Left lobe of liver (tissue), 2 donors: Measurements from ENCODE around the gene SHMT2. TPM values are rescaled to one million over a fixed set of nuclear protein-coding genes. Genes with fewer than 3 reads are reported as not detected.
A peak's percentile ranks its signal among the peaks of the same experiment; 100 is the strongest.

Source experiments
- ATAC-seq: fragments of 200-7000 bp; cut with Tn5 transposase; one replicate; pipeline ENCODE4 v1.9.1; 2020; ENCODE audit warnings: mild to moderate bottlenecking, moderate library complexity
- DNase-seq: peaks from one replicate; pipeline ENCODE4 v3.0.0-alpha.2; 2020; ENCODE audit warnings: low spot score
- total RNA-seq: library from RNA; stranded (reverse); gene quantifications from one replicate; pipeline ENCODE4 v1.2.1, GENCODE V29; 2021
- donor health status: DM: no; HTN: no; CAD: no; lungs with moderate emphysema.
- donor health status: DM: no; HTN: yes; CAD: no.

Gene SHMT2
- total RNA-seq, 1 donor from 2014 or later, result 242 TPM

- DNase-seq (peak; percentile 81), ATAC-seq (peak; percentile 73)
Measured at GRCh38 chr12:57213058-57213715, 16.3 kb upstream of the SHMT2 start.

GRCh38 chr12:57213763-57214397, 15.6 kb upstream of the SHMT2 start:
- DNase-seq (no peak), ATAC-seq (no peak)

GRCh38 chr12:57214398-57214781, 15.1 kb upstream of the SHMT2 start:
- peak; percentile 55 for ATAC-seq
- no peak for DNase-seq

GRCh38 chr12:57215065-57215464, 14.4 kb upstream of the SHMT2 start:
- ATAC-seq (no peak), DNase-seq (no peak)

- DNase-seq, result no peak
- peak; percentile 5 for ATAC-seq
Measured at GRCh38 chr12:57215668-57216013, 13.9 kb upstream of the SHMT2 start.

GRCh38 chr12:57216014-57216911, 13.2 kb upstream of the SHMT2 start, which contains the start of gene NXPH4:
NXPH4 (plus strand) TSS chr12:57216794; CDS start chr12:57216970, 176 bp downstream.
- ATAC-seq (peak; percentile 23), DNase-seq (no peak)

GRCh38 chr12:57216921-57217879, 12.3 kb upstream of the SHMT2 start:
- DNase-seq (no peak), ATAC-seq (no peak)

- ATAC-seq (no peak), DNase-seq (no peak)
Measured at GRCh38 chr12:57218030-57218853, 11.3 kb upstream of the SHMT2 start.

- DNase-seq (no peak), ATAC-seq (no peak)
Measured at GRCh38 chr12:57219205-57219992, 10.1 kb upstream of the SHMT2 start.

- ATAC-seq, result no peak
- no peak for DNase-seq
Measured at GRCh38 chr12:57219993-57220754, 9.3 kb upstream of the SHMT2 start.

- ATAC-seq (no peak), DNase-seq (no peak)
Measured at GRCh38 chr12:57220770-57221168, 8.7 kb upstream of the SHMT2 start.

GRCh38 chr12:57221169-57221917, 8.2 kb upstream of the SHMT2 start:
- DNase-seq, result no peak

GRCh38 chr12:57222286-57223190, 7.0 kb upstream of the SHMT2 start:
- no peak for DNase-seq
- ATAC-seq, result no peak

More at GRCh38 chr12:57221169-57221917, 8.2 kb upstream of the SHMT2 start:
- ATAC-seq, result no peak

- no peak for DNase-seq
- no peak for ATAC-seq
Measured at GRCh38 chr12:57223191-57224165, 6.0 kb upstream of the SHMT2 start.
